Stimulated activated CD8-positive, alpha-beta memory T cell treated with anti-CD3 and anti-CD28 coated beads, Interleukin-15, amount 100 ng/mL, for 24 hours (primary cell): ENCODE measurements around the gene RELN.
"Not testable (repeated sequence)": the region's sequence is repeated elsewhere in the genome, so short reads cannot be mapped to it uniquely, and the experiment has no call there.

Experiments used
- DNase-seq: peaks from one replicate; pipeline ENCODE4 v3.0.0-alpha.2; 2020; ENCODE audit warnings: low read depth

Gene RELN

GRCh38 chr7:103784646-103785286 lies 204.7 kb downstream of the RELN start:
- no peak for DNase-seq

- DNase-seq: no peak
These were observed 208.0 kb downstream of the RELN start for GRCh38 chr7:103781409-103781808.

- DNase-seq: not testable (repeated sequence)
These were observed 208.9 kb downstream of the RELN start for GRCh38 chr7:103780561-103780960.

GRCh38 chr7:103777440-103777839 lies 212.0 kb downstream of the RELN start:
- no peak for DNase-seq

GRCh38 chr7:103773726-103774125 lies 215.7 kb downstream of the RELN start:
- no peak for DNase-seq

GRCh38 chr7:103772171-103772773 lies 217.2 kb downstream of the RELN start:
- DNase-seq: no peak

- no peak for DNase-seq
These were observed 218.2 kb downstream of the RELN start for GRCh38 chr7:103771294-103771693.

- no peak for DNase-seq
These were observed 222.8 kb downstream of the RELN start for GRCh38 chr7:103766660-103767059.

GRCh38 chr7:103765901-103766300 lies 223.6 kb downstream of the RELN start:
- DNase-seq: no peak

- no peak for DNase-seq
These were observed 224.6 kb downstream of the RELN start for GRCh38 chr7:103764901-103765300.

- DNase-seq: no peak
These were observed 226.6 kb downstream of the RELN start for GRCh38 chr7:103762877-103763276.

- DNase-seq: no peak
These were observed 227.2 kb downstream of the RELN start for GRCh38 chr7:103762065-103762760.

GRCh38 chr7:103752995-103753394 lies 236.5 kb downstream of the RELN start:
- no peak for DNase-seq

GRCh38 chr7:103751311-103751880 lies 238.1 kb downstream of the RELN start:
- DNase-seq: no peak

- no peak for DNase-seq
These were observed 240.8 kb downstream of the RELN start for GRCh38 chr7:103748680-103749079.

GRCh38 chr7:103735377-103735776 lies 254.1 kb downstream of the RELN start:
- no peak for DNase-seq

- DNase-seq: no peak
These were observed 258.3 kb downstream of the RELN start for GRCh38 chr7:103731169-103731568.

GRCh38 chr7:103729026-103729425 lies 260.4 kb downstream of the RELN start:
- DNase-seq: no peak

GRCh38 chr7:103727982-103728610 lies 261.4 kb downstream of the RELN start:
- no peak for DNase-seq

- no peak for DNase-seq
These were observed 270.4 kb downstream of the RELN start for GRCh38 chr7:103719070-103719469.

- no peak for DNase-seq
These were observed 270.9 kb downstream of the RELN start for GRCh38 chr7:103718482-103719061.

GRCh38 chr7:103717574-103717973 lies 271.9 kb downstream of the RELN start:
- DNase-seq: no peak
